ENCODE measurements around the gene PPP1R16B. TPM values are rescaled to one million over a fixed set of nuclear protein-coding genes. Genes with fewer than 3 reads are reported as not detected.

The PPP1R16B gene
- total and polyA plus RNA-seq, 2 of the 8 experiments (the other 6 are each of a cell fraction or from before 2014, with no cell fraction given) = 2.6 to 8.9 TPM

DNA sequence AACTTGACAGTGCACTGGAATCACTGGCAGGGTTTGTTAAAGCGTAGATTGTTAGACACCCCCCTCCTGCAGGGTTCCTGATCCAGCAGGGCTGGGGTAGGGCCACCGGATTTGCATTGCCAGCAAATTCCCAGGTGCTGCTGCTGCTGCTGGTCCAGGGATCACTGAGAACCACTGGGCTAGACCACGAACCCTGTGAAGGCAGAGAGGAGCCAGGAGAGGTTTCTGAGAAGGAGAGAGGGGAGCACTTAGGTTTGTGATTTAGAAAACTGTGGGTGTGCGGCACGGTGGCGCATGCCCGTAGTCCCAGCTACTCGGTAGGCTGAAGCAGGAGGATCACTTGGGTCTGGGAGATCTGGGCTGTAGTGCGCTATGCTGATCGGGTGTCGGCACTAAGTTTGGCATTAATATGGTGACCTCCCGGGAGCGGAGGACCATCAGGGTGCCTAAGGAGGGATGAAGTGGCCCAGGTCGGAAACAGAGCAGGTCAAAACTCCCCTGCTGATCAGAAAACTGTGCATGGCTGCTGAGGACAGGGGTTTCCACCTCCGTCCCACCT, 67.1 kb downstream of the PPP1R16B start (continued):
- TF ChIP-seq, protein P1, sequence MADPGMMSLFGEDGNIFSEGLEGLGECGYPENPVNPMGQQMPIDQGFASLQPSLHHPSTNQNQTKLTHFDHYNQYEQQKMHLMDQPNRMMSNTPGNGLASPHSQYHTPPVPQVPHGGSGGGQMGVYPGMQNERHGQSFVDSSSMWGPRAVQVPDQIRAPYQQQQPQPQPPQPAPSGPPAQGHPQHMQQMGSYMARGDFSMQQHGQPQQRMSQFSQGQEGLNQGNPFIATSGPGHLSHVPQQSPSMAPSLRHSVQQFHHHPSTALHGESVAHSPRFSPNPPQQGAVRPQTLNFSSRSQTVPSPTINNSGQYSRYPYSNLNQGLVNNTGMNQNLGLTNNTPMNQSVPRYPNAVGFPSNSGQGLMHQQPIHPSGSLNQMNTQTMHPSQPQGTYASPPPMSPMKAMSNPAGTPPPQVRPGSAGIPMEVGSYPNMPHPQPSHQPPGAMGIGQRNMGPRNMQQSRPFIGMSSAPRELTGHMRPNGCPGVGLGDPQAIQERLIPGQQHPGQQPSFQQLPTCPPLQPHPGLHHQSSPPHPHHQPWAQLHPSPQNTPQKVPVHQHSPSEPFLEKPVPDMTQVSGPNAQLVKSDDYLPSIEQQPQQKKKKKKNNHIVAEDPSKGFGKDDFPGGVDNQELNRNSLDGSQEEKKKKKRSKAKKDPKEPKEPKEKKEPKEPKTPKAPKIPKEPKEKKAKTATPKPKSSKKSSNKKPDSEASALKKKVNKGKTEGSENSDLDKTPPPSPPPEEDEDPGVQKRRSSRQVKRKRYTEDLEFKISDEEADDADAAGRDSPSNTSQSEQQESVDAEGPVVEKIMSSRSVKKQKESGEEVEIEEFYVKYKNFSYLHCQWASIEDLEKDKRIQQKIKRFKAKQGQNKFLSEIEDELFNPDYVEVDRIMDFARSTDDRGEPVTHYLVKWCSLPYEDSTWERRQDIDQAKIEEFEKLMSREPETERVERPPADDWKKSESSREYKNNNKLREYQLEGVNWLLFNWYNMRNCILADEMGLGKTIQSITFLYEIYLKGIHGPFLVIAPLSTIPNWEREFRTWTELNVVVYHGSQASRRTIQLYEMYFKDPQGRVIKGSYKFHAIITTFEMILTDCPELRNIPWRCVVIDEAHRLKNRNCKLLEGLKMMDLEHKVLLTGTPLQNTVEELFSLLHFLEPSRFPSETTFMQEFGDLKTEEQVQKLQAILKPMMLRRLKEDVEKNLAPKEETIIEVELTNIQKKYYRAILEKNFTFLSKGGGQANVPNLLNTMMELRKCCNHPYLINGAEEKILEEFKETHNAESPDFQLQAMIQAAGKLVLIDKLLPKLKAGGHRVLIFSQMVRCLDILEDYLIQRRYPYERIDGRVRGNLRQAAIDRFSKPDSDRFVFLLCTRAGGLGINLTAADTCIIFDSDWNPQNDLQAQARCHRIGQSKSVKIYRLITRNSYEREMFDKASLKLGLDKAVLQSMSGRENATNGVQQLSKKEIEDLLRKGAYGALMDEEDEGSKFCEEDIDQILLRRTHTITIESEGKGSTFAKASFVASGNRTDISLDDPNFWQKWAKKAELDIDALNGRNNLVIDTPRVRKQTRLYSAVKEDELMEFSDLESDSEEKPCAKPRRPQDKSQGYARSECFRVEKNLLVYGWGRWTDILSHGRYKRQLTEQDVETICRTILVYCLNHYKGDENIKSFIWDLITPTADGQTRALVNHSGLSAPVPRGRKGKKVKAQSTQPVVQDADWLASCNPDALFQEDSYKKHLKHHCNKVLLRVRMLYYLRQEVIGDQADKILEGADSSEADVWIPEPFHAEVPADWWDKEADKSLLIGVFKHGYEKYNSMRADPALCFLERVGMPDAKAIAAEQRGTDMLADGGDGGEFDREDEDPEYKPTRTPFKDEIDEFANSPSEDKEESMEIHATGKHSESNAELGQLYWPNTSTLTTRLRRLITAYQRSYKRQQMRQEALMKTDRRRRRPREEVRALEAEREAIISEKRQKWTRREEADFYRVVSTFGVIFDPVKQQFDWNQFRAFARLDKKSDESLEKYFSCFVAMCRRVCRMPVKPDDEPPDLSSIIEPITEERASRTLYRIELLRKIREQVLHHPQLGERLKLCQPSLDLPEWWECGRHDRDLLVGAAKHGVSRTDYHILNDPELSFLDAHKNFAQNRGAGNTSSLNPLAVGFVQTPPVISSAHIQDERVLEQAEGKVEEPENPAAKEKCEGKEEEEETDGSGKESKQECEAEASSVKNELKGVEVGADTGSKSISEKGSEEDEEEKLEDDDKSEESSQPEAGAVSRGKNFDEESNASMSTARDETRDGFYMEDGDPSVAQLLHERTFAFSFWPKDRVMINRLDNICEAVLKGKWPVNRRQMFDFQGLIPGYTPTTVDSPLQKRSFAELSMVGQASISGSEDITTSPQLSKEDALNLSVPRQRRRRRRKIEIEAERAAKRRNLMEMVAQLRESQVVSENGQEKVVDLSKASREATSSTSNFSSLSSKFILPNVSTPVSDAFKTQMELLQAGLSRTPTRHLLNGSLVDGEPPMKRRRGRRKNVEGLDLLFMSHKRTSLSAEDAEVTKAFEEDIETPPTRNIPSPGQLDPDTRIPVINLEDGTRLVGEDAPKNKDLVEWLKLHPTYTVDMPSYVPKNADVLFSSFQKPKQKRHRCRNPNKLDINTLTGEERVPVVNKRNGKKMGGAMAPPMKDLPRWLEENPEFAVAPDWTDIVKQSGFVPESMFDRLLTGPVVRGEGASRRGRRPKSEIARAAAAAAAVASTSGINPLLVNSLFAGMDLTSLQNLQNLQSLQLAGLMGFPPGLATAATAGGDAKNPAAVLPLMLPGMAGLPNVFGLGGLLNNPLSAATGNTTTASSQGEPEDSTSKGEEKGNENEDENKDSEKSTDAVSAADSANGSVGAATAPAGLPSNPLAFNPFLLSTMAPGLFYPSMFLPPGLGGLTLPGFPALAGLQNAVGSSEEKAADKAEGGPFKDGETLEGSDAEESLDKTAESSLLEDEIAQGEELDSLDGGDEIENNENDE (IDR thresholded peaks at IDR 0.05; ENCODE audit: insufficient replicate concordance, low read length) = no peak
- TF ChIP-seq KDM5A (IDR thresholded peaks at IDR 0.05; ENCODE audit: low read length) (no peak), HDAC2 (IDR thresholded peaks at IDR 0.05; ENCODE audit: borderline replicate concordance in 1 of 2, low read depth in 2 of 2, low read length in 2 of 2) (no peak), SP4 (IDR thresholded peaks at IDR 0.05; ENCODE audit: low read length) (no peak), TAF7 (optimal IDR thresholded peaks at IDR 0.05; ENCODE audit: borderline replicate concordance, low read depth, low read length) (no peak), SRF (IDR thresholded peaks at IDR 0.05; ENCODE audit: low read depth, low read length) (no peak), TAF1 (IDR thresholded peaks at IDR 0.05; ENCODE audit: low read depth, low read length) (no peak)
